ENCODE data around the gene PTCSC3.
"Not testable (repeated sequence)": the region's sequence is repeated elsewhere in the genome, so short reads cannot be mapped to it uniquely, and the experiment has no call there.

PTCSC3 gene

DNA sequence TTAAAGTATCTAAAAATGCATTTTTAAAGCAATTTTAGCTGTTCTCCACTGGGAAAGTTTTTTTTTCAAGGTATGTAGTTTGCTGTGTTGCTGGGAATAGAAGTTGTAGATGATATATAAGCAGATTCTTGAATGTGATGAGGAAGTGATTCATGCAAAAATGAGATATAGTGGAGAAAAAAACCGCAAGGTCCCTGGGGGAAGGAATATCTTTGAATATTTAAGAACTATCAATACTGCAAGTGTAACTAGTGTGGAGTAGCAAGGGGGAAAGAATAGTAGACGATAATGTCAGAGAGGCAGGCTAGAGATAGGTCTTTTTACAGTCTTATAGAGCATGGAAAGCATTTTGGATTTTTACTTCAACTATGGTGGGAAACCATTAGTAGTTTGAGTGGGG lies 42.5 kb downstream of the PTCSC3 start:
- H3K27me3 ChIP-seq (replicated peaks; ENCODE audit: control insufficient read depth, insufficient read depth, low read length, poor library complexity, severe bottlenecking): no peaks in the 10 kb centered on the region
- H3K9me3 ChIP-seq (ENCODE audit: control insufficient read depth, low read length): no peaks in the 10 kb centered on the region
- no peaks in the 10 kb centered on the region for H3K36me3 ChIP-seq (ENCODE audit: control insufficient read depth, insufficient read depth, low read length)
- no peaks in the 10 kb centered on the region for H3K4me1 ChIP-seq (ENCODE audit: control insufficient read depth, insufficient read depth, low read length, poor library complexity, severe bottlenecking)
- no peak for DNase-seq
- H3K4me3 ChIP-seq (ENCODE audit: insufficient read depth, low read depth, low read length, poor library complexity, severe bottlenecking): no peak overlapping the region
- no peak overlapping the region for H3K27ac ChIP-seq (ENCODE audit: insufficient read depth, low read length, poor library complexity, severe bottlenecking)

DNA sequence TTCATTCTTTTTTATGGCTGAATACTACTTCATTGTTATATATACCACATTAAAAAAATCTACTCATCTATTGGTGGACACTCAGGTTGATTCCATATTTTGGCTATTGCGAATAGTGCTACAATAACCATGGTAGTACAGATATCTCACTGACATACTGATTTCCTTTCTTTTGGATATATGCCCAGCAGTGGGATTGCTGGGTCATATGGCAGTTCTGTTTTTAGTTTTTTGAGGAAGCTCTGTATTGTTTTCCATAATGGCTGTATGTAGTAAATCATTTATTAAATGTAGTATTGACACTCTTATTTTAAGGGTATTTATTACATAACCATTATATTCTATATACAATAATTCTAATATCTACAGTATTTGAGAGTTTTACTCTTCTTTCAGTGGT lies 43.7 kb downstream of the PTCSC3 start:
- Histone ChIP-seq H3K9me3 (ENCODE audit: control insufficient read depth, low read length) (no peaks in the 10 kb centered on the region), H3K27ac (ENCODE audit: insufficient read depth, low read length, poor library complexity, severe bottlenecking) (no peak overlapping the region), H3K4me1 (ENCODE audit: control insufficient read depth, insufficient read depth, low read length, poor library complexity, severe bottlenecking) (no peaks in the 10 kb centered on the region), H3K36me3 (ENCODE audit: control insufficient read depth, insufficient read depth, low read length) (no peaks in the 10 kb centered on the region), H3K4me3 (ENCODE audit: insufficient read depth, low read depth, low read length, poor library complexity, severe bottlenecking) (no peak overlapping the region), H3K27me3 (replicated peaks; ENCODE audit: control insufficient read depth, insufficient read depth, low read length, poor library complexity, severe bottlenecking) (no peaks in the 10 kb centered on the region)
- no peak for DNase-seq

DNA sequence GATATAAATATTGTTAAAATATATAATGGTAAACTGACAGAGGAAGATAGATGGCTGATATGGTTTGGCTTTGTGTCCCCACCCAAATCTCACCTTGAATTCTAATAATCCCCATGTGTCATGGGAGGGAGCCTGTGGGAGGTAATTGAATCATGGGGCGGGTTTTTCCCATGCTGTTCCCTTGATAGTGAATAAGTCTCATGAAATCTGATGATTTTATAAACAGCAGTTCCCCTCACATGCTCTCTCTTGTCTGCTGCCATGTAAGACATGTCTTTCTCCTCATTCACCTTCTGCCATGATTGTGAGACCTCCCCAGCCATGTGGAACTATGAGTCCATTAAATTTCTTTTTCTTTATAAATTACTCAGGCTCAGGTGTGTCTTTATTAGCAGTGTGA lies 46.3 kb downstream of the PTCSC3 start:
- H3K27me3 ChIP-seq (replicated peaks; ENCODE audit: control insufficient read depth, insufficient read depth, low read length, poor library complexity, severe bottlenecking): no peaks in the 10 kb centered on the region
- no peaks in the 10 kb centered on the region for H3K36me3 ChIP-seq (ENCODE audit: control insufficient read depth, insufficient read depth, low read length)
- H3K4me3 ChIP-seq (ENCODE audit: insufficient read depth, low read depth, low read length, poor library complexity, severe bottlenecking): no peak overlapping the region
- no peaks in the 10 kb centered on the region for H3K4me1 ChIP-seq (ENCODE audit: control insufficient read depth, insufficient read depth, low read length, poor library complexity, severe bottlenecking)
- no peaks in the 10 kb centered on the region for H3K9me3 ChIP-seq (ENCODE audit: control insufficient read depth, low read length)
- DNase-seq: no peak
- no peak overlapping the region for H3K27ac ChIP-seq (ENCODE audit: insufficient read depth, low read length, poor library complexity, severe bottlenecking)

DNA sequence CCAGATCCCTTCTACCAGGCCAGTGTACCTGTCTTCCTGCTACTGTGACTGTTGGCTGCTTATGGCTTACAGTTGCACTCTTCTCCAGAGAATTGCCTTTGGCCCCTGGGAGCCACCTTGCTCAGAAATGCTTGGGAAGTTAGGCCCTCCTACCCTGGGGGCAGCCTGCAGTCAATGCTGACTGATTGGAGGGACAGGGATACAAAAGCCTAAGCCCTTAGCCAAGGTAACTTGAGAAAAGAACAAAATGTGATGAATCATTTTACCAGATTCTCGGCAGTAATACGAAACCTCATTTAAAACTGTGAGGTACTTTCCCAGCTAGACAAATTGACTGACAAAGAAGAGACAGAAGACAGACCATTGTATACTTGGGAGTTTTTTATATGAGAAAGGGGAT lies 47.3 kb downstream of the PTCSC3 start:
- Histone ChIP-seq H3K9me3 (ENCODE audit: control insufficient read depth, low read length) (no peaks in the 10 kb centered on the region), H3K27ac (ENCODE audit: insufficient read depth, low read length, poor library complexity, severe bottlenecking) (no peak overlapping the region), H3K27me3 (replicated peaks; ENCODE audit: control insufficient read depth, insufficient read depth, low read length, poor library complexity, severe bottlenecking) (no peaks in the 10 kb centered on the region), H3K36me3 (ENCODE audit: control insufficient read depth, insufficient read depth, low read length) (no peaks in the 10 kb centered on the region), H3K4me1 (ENCODE audit: control insufficient read depth, insufficient read depth, low read length, poor library complexity, severe bottlenecking) (no peaks in the 10 kb centered on the region), H3K4me3 (ENCODE audit: insufficient read depth, low read depth, low read length, poor library complexity, severe bottlenecking) (no peak overlapping the region)
- DNase-seq: no peak

DNA sequence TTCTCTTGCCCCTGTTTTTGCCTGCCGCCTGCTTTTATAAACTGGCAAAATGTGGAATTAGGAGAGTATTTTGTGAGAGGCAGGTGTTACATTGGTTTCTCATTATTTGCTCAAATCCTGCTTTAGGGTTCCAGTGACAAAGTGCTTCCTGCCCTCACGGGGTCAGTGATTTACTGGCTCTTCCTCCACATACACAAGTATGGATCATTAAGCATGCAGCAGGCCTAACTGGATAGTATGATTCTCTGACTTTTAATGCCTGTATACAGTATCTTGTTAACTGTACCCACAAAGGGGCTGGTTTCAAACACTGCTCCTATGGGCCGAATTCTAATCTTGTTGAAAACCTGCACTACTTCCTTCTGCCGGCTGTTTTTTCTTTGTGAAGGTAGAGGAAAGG lies 63.2 kb downstream of the PTCSC3 start:
- H3K27me3 ChIP-seq (replicated peaks; ENCODE audit: control insufficient read depth, insufficient read depth, low read length, poor library complexity, severe bottlenecking): no peaks in the 10 kb centered on the region
- no peak for DNase-seq
- no peaks in the 10 kb centered on the region for H3K36me3 ChIP-seq (ENCODE audit: control insufficient read depth, insufficient read depth, low read length)
- H3K4me1 ChIP-seq (ENCODE audit: control insufficient read depth, insufficient read depth, low read length, poor library complexity, severe bottlenecking): no peaks in the 10 kb centered on the region
- H3K9me3 ChIP-seq (ENCODE audit: control insufficient read depth, low read length): no peaks in the 10 kb centered on the region
- H3K4me3 ChIP-seq (ENCODE audit: insufficient read depth, low read depth, low read length, poor library complexity, severe bottlenecking): no peak overlapping the region
- H3K27ac ChIP-seq (ENCODE audit: insufficient read depth, low read length, poor library complexity, severe bottlenecking): no peak overlapping the region

DNA sequence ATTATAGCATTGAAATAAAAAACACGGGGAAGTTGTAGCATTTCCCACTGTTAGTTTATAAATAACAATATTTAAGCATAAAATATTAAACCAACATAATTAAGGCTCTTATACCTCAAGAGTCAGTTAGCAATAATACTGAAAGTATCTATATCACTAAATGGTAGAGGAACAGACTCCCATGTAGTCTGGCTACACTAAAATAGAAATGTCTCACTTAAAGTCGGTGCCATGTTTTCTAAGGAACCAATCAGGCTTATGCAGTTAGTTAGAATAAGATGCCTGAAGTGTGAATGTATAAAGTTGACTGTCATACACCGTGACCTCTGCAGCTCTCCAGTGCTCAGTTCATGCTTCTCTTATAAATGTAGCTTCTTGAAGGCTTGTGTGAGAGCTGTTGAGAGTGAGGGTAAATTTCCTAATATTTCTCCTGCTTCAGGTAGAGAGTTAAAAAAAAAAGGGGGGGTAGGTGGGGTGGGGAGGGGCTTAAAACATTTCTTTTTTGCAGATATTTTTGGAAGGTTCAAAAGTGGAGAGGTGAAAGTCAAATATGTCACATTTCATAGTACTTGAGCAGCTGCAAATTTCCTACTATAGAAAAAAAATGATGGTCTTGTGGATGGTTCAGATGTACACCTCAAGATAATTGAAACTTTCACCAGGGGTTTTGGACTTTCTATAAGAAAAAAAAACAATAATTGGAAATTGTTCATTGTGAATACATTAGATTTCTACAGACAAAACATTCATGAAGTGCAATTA lies 64.5 kb downstream of the PTCSC3 start:
- H3K27me3 ChIP-seq (replicated peaks; ENCODE audit: control insufficient read depth, insufficient read depth, low read length, poor library complexity, severe bottlenecking): no peaks in the 10 kb centered on the region
- H3K4me1 ChIP-seq (ENCODE audit: control insufficient read depth, insufficient read depth, low read length, poor library complexity, severe bottlenecking): no peaks in the 10 kb centered on the region
- no peak for DNase-seq
- no peak overlapping the region for H3K4me3 ChIP-seq (ENCODE audit: insufficient read depth, low read depth, low read length, poor library complexity, severe bottlenecking)
- H3K9me3 ChIP-seq (ENCODE audit: control insufficient read depth, low read length): no peaks in the 10 kb centered on the region
- no peak overlapping the region for H3K27ac ChIP-seq (ENCODE audit: insufficient read depth, low read length, poor library complexity, severe bottlenecking)
- H3K36me3 ChIP-seq (ENCODE audit: control insufficient read depth, insufficient read depth, low read length): no peaks in the 10 kb centered on the region

DNA sequence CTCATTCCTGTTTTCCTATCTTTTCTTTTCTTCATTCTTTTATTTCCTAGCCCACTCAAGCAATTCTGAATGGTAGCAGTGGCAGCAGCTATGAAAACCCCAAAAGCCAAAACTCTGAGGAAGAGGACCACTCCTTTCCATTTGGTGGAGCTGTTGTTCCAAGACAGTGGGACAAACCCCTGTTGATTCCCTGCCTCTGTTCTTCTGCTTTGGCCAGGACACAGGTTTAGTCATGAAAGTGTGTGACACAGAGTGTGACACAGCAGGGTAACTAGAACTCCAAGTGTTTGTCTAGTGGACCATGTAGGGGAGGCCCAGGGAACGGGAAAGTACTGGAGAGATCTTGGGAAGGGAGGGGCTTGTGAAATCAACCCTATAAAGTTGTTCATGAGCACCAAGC lies 71.1 kb downstream of the PTCSC3 start:
- Histone ChIP-seq H3K9me3 (ENCODE audit: control insufficient read depth, low read length) (no peaks in the 10 kb centered on the region), H3K4me3 (ENCODE audit: insufficient read depth, low read depth, low read length, poor library complexity, severe bottlenecking) (no peak overlapping the region), H3K27ac (ENCODE audit: insufficient read depth, low read length, poor library complexity, severe bottlenecking) (no peak overlapping the region), H3K4me1 (ENCODE audit: control insufficient read depth, insufficient read depth, low read length, poor library complexity, severe bottlenecking) (no peaks in the 10 kb centered on the region), H3K36me3 (ENCODE audit: control insufficient read depth, insufficient read depth, low read length) (no peaks in the 10 kb centered on the region), H3K27me3 (replicated peaks; ENCODE audit: control insufficient read depth, insufficient read depth, low read length, poor library complexity, severe bottlenecking) (peaks cover 3% of the 10 kb centered on the region)
- DNase-seq: no peak

DNA sequence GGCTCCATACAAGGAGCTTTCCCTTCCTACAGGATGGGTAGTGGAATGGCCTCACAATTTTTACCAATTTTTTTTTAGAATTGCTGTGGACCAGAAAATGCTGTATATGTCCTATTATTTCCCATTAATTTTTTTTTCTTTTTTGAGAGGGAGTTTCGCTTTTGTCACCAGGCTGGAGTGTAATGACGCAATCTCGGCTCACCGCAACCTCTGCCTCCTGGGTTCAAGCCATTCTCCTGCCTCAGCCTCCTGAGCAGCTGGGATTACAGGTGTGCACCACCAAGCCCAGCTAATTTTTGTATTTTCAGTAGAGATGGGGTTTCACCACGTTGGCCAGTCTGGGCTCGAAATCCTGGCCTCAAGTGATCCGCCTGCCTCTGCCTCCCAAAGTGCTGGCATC lies 72.3 kb downstream of the PTCSC3 start:
- H3K4me3 ChIP-seq (ENCODE audit: insufficient read depth, low read depth, low read length, poor library complexity, severe bottlenecking); H3K4me1 ChIP-seq (ENCODE audit: control insufficient read depth, insufficient read depth, low read length, poor library complexity, severe bottlenecking); H3K36me3 ChIP-seq (ENCODE audit: control insufficient read depth, insufficient read depth, low read length); H3K27me3 ChIP-seq (replicated peaks; ENCODE audit: control insufficient read depth, insufficient read depth, low read length, poor library complexity, severe bottlenecking); H3K27ac ChIP-seq (ENCODE audit: insufficient read depth, low read length, poor library complexity, severe bottlenecking); DNase-seq; H3K9me3 ChIP-seq (ENCODE audit: control insufficient read depth, low read length): not testable (repeated sequence)

DNA sequence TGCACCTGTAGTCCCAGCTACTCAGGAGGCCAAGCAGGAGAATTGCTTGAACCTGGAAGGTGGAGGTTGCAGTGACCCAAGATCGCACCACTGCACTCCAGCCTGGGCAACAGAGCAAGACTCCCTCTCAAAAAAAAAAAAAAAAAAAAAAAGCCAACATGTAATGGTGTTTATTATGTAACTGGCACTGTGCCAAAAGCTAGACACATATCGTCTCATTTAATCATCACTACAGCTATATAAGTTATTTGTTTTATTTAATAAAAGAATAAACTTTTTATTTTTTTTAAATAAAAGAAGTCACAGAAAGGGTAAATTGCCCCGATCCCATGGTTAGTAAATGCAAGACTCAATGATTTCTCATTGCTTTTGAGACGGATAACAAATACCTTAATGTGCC lies 76.9 kb downstream of the PTCSC3 start:
- H3K27ac ChIP-seq (ENCODE audit: insufficient read depth, low read length, poor library complexity, severe bottlenecking): no peak overlapping the region
- H3K4me3 ChIP-seq (ENCODE audit: insufficient read depth, low read depth, low read length, poor library complexity, severe bottlenecking): no peak overlapping the region
- no peaks in the 10 kb centered on the region for H3K36me3 ChIP-seq (ENCODE audit: control insufficient read depth, insufficient read depth, low read length)
- no peaks in the 10 kb centered on the region for H3K9me3 ChIP-seq (ENCODE audit: control insufficient read depth, low read length)
- H3K4me1 ChIP-seq (ENCODE audit: control insufficient read depth, insufficient read depth, low read length, poor library complexity, severe bottlenecking): no peaks in the 10 kb centered on the region
- H3K27me3 ChIP-seq (replicated peaks; ENCODE audit: control insufficient read depth, insufficient read depth, low read length, poor library complexity, severe bottlenecking): peaks cover 3% of the 10 kb centered on the region
- no peak for DNase-seq

DNA sequence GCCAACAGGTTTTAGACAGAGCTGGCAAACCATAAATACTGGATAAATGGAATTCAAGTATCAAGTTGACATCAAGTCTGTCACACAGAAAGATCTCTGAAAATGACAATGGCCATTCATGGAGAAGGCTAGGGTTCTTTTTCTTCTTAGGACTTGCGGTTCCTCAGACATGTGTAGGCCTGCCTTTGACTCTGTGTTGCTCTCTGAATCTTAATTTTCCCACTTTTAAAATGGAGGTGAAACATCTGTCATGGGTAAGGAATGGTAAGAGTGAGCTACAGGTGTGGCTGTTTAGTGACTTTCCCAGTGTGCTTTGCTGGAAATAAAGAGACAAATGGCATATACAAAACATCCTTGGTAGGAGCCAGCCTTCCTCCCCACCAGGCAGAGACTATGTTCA lies 79.2 kb downstream of the PTCSC3 start:
- Histone ChIP-seq H3K27me3 (replicated peaks; ENCODE audit: control insufficient read depth, insufficient read depth, low read length, poor library complexity, severe bottlenecking) (no peaks in the 10 kb centered on the region), H3K36me3 (ENCODE audit: control insufficient read depth, insufficient read depth, low read length) (no peaks in the 10 kb centered on the region), H3K4me3 (ENCODE audit: insufficient read depth, low read depth, low read length, poor library complexity, severe bottlenecking) (no peak overlapping the region), H3K4me1 (ENCODE audit: control insufficient read depth, insufficient read depth, low read length, poor library complexity, severe bottlenecking) (no peaks in the 10 kb centered on the region), H3K27ac (ENCODE audit: insufficient read depth, low read length, poor library complexity, severe bottlenecking) (no peak overlapping the region), H3K9me3 (ENCODE audit: control insufficient read depth, low read length) (no peaks in the 10 kb centered on the region)
- DNase-seq: no peak
